Activated T-cell treated with anti-CD3 and anti-CD28 coated beads for 24 hours (primary cell): ENCODE data around the gene ASCL5.
A peak's percentile ranks its signal among the peaks of the same experiment; 100 is the strongest.

Experiments
- DNase-seq: peaks from one replicate; pipeline ENCODE4 v3.0.0-alpha.2; 2020; ENCODE audit warnings: low read depth

The ASCL5 gene

DNA sequence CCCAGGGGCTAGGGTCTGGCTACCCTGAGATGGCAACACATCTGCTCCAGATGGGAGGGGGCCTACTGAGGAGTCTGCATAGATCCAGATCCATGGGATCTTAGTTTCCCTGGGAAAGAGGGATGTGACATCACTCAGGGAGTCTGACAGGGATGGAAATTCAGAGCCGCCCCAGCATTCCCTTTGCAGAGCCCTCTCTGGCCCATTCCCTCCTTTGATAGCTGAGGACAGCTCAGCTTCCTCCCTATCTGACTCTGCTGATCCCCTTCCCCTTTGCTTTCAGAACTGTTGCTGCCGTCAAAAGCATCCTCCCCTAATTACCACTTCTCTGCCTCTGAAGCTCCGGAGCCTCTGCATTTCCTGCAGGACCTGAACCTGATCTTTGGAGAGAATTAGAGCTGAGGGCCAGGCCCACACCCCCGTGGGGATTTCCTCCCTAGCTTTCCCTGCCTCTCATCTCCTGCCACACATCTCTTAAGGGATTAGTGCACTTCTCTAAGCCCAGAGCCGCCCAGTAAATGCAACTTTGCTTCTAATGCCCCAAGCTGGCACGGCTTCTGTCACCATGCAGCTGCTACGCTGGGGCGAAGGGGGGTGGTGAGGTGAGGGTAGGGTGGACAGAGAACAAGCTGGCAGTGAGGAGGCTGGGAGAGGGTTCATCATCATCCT is 9.5 kb upstream of the ASCL5 start:
- no peak for DNase-seq

DNA sequence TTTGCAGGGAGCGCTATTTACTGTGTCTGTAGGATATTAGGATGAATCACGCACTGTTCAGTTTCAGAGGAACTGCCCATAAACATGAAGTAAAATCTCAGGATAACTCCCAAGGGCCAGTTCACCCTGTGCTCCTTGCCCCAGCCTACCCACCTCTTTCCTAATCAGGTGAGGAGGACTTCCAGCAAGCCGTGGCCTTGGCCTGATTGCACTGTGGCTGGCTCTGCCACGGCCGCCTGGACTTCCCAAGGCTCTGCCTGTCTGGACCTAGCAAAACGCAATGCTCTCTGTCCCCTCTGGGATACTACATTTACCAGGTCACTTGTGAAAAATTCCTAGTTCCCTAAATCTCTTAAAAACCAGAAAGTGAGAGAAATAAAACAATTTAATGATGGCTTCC is 7.4 kb upstream of the ASCL5 start:
- no peak for DNase-seq

DNA sequence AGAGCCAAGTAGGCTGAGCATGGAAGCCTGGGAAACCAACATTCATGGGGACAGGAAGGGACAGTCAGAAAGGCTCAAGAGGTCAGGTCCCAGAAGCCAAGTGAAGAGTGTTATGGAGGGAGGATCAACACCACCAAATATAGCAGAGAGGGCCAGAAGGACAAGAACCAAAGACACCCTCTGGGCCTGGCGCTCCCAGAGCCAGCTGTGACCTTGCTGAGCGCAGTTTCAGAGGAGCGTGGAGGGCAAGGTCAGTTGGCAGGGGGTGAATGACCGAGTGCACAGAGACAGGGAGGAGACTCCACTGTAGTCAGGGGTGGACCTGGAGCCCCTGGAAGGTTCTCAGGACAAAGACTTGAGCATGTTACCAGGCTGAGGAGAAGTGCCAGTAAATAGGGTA is 4.4 kb upstream of the ASCL5 start:
- DNase-seq: no peak

DNA sequence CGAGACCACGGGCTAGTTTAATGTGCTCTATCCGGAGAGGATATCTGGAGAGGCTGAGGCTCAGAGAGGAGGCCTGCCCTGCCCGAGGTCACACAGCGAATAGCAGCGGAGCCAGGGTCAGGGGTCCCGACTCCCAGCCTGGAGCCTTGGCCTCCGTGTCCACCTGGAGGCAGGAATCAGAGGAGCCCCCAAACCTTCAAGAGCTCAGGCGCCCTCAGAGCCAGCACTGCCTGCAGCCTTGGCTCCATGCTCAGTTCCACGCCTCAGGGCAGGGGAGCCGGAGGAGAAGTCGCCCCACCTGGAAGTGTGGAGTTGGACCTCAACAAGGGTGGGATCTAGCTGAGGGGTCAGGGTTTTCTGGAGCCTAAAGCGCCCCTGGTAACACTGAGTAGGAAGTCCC is 2.0 kb upstream of the ASCL5 start:
- DNase-seq: no peak

DNA sequence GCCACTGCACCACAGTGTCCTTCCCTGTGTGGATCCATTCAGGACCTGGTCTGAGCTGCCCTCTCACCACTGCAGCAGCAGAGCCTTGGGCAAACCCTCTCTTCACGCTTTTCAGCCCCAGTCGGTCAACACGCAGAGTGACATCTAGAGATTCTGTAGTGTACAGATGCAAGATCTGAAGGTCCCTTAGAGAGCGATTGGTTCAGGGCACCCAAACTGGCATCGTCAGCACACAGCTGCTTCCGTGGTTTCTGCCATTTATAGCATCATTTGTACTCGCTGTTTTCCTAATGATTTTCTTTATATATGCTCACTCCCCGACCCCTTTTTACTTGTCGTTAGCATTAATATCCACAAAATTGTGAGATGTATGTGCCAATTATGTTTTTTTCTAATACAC is 1.5 kb upstream of the ASCL5 start:
- DNase-seq: no peak

DNA sequence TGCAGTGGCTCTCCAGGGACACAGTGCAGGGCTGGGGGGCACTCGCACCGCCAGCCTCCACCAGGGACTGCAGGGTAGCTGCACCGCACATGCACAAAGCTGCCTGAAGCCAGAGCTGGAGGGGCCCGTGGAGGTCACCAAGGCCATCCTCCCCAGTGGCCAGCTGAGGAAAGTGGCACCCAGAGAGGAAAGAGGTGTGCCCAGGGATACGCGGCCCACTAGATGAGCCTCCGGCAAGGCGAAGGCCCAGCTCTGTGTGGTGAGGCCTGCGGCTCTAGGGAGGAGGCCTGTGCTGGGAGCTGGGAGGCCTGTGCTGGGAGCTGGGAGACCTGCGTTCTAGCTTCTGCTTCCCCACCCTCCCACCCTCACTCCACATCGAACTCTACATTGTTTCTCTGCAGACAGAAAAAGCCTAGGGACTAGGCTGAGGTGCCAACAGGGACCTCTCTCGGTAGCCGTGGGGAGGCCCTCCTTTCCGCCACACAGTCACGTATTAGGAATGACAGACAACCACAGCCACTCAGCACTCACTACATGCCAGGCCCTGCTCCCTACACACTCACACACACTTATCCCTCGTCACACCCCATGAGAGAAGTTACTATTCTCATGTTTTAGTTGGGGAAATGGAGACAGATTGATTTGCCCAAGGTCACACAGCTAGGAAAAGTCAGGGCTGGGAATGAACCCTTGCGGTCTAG is 921 bp upstream of the ASCL5 start:
- no peak for DNase-seq

DNA sequence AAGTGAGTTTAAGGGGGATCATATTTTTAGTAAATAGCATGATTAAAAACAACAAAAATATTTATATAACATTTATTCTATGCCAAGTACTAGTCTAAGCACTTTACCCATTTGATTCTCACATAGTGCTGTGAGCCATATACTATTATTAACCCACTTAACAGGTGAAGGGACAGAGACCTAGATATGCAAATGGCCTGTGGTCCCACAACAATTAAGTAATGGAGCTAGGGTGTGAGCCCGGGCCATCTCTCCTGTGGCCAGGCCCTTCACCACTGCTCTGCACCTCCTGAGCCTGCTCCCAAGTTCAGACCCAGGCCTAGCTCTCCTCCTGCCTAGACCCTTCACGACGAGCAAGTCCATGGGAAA is 537 bp downstream of the ASCL5 start:
- DNase-seq: no peak

DNA sequence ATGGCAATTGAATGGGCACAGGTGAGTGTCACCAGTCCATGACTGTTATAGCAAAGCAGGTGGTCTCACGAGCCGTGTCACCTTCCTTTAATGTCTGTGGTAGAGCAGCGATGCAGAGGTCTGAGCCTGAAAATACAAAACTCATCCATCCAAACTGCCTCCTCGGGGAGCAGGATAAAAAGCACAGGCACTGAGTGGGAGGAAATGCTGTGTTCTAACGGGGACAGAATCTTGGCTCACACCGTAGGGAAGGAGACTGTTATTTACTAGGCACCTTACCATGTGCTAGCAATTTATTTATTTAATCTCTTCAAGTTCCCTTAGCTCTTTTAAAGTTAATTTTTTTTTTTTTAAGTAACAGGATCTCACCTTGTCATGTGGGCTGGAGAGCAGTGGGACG is 1.2 kb downstream of the ASCL5 start:
- no peak for DNase-seq

DNA sequence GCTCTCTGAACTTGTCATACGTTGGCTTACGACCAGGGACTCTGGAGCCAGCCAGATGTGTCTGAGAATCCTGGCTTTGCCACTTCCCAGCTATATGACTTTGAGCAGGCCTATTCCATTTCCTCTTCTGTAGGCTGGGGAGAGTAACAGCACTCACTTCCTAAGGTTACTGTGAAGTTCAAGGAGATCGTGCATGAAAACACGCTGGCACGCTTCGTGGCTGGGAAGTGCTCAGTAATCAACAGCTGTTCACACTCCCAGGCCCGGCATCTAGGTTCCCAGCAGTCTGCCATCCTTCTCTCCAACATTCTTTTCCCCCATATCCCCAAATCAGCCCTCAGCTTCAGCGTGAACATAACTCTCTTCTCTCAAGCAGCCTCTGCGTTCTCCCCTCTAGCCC is 2.0 kb downstream of the ASCL5 start:
- no peak for DNase-seq

DNA sequence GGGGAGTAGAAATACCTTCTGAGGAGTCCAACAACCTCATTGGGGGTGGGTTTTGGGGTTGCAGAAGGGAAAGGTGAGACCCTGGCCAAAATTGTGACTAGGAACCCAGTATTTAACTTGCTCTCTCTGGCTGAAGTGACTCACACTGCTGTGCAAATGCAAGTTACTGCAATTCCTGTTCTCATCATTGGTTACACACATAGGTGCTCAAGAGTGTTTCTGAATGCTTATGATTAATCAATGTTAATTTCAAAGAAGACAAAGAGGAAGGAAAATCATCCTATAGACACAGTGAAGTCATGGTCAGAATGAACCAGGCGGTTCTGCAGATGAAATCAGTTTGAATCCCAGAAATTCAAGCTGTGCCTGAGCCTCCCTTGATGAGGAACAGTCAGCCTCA is 3.1 kb downstream of the ASCL5 start:
- DNase-seq: no peak

DNA sequence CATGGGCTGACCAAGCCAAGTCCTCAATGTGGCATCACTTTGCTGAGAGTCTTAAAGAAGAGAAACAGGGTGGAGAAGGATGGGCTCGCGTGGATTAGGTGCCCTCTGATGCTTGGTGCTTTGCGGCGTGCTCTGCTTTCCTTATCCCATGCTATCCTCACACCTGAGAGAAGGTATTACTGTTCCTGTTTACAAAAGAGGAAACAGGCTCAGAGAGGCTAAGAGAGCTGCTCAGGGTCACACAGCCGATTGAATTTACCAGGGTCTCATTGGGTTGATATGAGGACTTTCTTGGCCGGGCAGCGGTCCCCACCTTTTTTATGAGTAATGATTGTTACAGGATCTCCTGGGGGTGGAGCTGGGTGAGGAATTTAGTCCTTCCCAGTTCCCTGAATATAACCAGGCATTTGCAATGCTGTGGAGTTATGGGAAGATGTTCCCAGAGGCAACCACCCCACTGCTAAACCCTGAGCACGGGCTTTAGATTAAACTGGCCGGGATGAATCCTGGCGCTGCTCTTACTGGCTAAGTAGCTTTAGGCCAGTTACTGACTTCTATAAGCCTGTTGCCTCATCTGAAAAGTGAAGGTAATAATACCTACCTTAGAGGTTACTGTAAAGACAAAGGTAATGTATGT is 4.5 kb downstream of the ASCL5 start:
- DNase-seq: no peak

DNA sequence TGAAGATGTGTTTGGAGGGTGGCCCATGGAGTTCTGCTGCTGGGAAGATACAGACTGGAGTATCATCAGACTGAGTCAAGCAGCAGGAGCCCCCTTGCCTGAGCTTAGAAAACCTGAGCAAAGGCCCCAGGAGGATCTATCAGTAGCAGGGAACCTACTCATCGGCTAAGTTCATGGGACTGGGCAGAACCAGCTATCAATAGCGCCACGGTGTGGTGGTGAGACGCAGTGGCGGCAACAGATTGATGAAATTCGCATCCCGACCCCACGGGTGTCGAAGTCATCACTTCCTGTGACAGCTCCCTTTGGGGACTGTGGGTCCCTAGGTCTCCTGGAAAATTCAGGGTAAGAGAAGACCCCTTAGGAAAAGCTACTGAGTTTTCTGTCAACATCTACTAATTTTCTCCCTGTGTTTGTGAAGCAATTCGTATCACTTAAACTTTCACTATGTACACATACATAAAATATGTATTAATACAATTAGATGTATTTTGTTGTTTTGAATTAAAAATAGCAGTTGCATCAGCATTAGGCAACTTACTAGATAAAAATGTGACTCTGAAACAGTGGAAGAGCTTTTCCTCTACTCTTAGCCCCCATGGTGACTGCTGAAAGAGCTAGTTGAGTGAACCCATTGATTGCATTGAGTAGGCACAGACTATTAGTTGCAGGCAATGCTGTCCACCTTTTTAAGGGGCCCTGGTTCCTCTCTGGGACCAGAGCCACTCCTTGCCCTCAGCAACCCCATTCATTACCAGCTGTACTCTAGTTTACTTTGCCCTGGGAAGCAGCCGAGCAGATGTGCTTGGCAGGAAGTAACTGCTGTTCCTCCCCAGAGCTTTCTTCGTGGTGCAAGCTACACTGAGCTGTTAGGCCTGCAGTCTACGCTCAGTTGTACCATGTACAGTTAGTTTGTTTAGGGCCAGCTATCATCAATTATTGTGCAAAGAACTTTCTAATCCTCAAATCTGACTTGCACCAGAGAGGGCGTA is 7.5 kb downstream of the ASCL5 start:
- peak; percentile 30 for DNase-seq

DNA sequence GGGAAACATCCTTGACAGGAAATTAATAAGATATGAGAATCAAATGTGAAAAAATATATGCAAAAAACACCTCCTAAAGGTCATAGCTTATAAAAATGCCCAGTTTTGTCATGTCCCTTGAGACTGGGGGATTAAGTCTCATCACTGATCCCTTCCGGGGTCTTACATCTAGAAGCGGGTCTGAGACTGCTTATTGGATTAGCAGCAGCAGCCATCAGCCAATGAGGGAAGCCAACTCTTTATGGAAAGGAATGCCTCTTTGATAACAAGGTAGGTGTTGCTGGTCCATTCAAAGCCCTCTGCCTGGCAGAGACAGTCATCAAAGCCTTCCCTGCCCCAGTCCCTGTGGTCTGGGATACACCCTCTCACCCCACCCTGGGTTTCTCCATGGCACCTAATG is 10.9 kb downstream of the ASCL5 start:
- no peak for DNase-seq

DNA sequence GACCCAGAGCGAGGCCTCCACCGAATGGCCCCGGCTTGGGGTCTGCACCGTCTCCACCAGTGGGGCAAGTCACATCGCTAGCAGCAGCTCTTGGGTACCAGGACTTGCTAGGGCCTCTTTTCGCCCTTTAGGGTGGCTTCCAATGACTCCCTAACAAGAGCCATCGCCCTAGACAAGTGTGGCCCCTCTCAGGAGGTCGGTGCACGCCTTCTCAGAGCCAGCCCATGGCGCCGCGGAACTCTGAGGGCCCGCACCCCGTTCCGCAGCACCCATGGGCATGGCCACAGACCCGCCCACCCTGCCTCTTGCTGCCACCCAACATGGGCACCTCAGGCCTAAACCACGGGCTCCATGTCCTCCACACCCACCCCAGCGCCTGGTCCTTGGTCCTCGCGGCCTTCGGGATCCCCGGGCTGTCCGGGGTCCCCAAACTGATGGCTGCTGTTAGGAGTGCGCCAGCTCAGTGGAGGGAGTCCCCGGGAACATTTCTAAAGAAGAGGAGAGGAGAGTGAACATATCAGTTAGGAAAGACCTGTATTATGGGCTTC is 11.5 kb downstream of the ASCL5 start:
- no peak for DNase-seq

DNA sequence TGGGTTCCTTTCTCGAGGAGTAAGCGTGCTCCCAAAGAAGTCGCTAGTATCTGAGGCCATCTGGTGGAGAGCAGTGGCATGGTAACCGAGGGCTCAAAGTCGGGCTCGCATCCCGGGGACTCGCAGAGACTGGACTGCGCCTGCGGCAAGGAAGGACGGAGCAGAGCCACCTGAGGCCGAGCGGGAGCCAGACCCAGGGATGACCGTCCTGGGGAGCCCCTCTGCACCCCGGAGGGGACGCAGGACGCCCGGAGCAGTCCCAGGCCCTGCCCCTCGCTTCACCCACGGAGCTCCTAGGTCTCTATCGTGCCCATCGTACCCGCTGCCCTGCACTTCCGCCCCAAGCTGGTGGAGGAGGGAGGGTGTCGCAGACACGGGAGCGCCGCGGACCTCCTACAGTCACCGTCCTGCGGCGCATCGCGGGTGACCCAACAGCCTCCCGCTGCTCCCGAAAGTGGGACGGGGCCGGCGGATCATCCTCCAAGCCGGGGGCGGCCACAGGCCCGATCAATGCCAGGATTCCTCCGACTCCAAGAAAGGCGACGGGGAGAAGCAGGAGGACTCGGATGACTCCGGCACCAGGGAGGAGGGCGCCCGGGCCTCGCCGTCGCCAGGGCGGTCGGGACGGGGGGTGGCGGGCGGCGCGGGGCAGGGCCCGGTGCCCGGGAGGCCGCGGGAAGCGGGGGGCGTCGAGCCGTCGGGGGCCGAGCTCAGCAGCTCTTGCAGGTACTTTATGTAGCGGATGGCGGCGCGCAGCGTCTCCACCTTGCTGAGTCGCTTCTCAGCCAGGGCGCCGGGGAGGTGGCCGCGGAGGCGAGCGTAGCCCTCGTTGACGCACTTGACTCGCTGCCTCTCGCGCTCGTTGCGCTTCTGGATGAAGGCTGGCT is 12.5 kb downstream of the ASCL5 start:
- DNase-seq: peak; percentile 66

DNA sequence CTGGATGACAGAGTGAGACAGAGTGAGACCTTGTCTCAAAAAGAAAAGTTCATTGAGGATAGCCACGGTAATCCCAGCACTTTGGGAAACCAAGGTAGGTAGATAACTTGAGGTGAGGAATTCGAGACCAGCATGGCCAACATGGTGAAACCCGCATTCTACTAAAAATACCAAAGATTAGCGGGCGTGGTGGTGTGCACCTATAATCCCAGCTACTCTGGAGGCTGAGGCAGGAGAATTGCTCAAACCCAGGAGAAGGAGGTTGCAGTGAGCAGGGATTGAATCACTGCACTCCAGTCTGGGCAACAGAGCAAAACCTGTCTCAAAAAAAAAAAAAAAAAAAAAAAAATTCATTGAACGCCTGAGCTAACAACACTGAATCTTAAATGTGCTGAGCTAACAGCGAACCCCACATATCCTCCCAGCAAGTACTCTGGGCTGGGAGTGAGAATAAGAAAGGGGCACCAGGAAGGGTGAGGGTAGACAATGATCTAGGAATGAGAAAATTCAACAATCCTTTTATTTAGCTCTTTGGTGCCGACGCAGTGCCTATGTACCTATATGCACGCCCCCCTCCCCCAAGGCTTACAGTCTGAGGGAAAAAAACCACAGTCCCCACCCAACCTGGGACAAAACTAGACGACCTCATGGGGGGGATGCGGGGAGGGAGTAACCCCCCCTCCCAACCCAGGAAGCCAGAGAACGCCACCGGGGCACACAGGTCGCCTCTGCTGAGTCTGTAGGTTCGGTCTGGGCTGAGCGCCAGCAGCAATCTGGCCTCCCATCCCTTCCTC is 13.3 kb downstream of the ASCL5 start:
- no peak for DNase-seq

DNA sequence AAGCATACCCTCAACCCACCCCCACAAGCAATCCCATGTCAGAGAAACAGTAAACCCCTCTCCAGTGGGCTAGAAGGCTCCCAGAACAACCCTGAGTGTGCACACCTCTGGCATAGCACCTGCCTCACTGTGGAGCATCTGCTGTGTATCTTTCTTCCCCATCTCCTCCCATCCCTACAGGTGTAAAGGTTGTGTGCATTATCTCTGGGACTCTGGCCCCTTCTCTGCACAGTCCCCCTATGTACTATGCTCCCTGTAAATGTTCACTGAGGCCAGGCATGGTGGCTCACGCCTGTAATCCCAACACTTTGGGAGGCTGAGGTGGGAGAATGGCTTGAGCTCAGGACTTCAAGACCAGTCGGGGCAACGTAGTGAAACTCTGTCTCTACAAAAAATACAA is 14.1 kb downstream of the ASCL5 start:
- DNase-seq: no peak

DNA sequence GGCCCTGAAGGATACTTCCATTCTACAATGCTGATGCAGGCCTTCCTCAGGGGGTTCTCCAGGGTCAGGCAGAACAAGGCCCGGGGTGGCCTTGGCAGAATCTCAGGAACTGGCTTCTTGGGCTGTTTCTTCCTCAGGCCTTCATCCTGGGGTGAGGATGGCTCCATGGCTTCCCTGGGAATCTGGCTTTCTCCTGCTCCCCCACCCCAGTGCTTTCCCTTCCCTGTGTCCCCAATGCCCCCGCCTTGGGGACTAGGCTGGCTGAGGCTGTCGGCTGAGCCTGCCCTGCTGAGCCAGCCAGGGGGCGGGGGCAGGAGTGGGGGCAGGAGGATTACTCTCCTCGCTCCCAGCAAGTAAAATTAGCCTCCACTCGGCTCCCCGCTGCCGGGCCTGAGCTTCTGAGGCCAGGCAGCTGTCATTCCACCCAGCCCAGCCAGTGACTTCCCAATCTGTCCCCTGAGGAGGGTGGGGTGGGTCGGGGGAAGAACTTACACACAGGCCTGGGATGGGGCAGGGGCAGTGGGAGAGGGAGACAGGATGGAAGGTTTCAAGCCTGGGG is 14.7 kb downstream of the ASCL5 start, which contains the start of gene CACNA1S:
TSS of gene CACNA1S (minus strand) at position 254 of the 559 bp plus-strand sequence. CDS start at position 167, 87 bp downstream.
- DNase-seq: no peak

DNA sequence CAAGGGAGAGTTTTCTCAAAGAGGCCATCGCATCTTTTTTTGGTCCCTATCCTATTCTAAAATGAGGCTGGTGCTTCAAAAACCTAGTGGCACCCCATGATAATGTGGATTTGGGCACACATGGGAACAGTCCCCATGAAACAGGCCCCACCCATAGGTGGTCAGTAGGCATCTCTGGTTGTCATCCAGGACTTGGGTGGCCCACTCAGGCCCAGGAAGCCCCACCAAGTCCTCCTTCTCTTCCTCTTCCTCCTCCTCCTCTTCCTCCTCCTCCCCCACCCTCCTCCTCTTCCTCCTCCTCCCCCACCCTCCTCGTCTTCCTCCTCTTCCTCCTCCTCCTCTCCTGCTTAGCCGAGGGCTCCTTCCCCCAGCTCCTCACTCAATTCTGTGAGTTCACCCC is 15.3 kb downstream of the ASCL5 start:
- DNase-seq: no peak

DNA sequence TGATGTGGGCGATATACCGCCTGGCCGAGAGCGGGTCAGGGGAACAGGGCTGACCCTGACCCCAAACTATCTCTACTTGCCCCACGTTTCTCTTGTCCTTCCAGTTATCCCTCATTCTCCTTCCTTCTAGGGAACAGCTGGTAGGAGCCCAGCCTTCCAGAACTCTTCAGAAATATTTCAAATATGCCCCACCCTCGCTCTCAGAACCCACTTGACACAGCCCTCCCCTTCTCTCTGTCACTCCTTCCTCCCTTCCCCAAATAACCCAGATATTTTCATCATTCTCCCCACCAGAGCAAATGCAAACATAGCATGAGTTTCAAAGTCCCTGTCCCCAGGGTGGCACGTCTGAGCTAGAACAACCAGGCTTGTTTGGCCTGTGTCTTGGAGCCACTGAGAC is 15.8 kb downstream of the ASCL5 start:
- no peak for DNase-seq
